K562 (cell line): ENCODE results near the gene FBXL22. TPM values are rescaled to one million over a fixed set of nuclear protein-coding genes. Genes with fewer than 3 reads are reported as not detected.
A peak's percentile ranks its signal among the peaks of the same experiment; 100 is the strongest.

Experiments used
- HLTF ChIP-seq: fragments of 450-650 bp; IDR thresholded peaks from 2 replicates; pipeline ENCODE4 v1.6.1; 2016
- JUND ChIP-seq, 2 experiments: IDR thresholded peaks; 2 replicates in 1 of 2; 3 replicates in 1 of 2; pipeline ENCODE4 v1.6.1; 2011; ENCODE audit warnings: borderline replicate concordance in 2 of 2, low read depth in 2 of 2, low read length in 2 of 2, improper control_type of control experiment in 1 of 2, missing biosample characterization in 1 of 2, missing genetic modification characterization in 1 of 2, missing genetic modification reagents in 1 of 2
- MAFK ChIP-seq: IDR thresholded peaks from 2 replicates; pipeline ENCODE4 v1.6.1; 2011; ENCODE audit warnings: low read length, improper control_type of control experiment
- PRMT5 ChIP-seq: sonication (generic); formaldehyde crosslinking; IDR thresholded peaks from 2 replicates; pipeline ENCODE4 v1.5.0; 2020; ENCODE audit warnings: missing genetic modification reagents
- REST ChIP-seq, 2 experiments: fragments of 450-650 bp; formaldehyde crosslinking in 1 of 2; IDR thresholded peaks; 2 replicates each; pipeline versions ENCODE4 v1.4.0 to v1.6.1; 2014 to 2020; ENCODE audit warnings: mild to moderate bottlenecking in 2 of 2, borderline replicate concordance in 1 of 2, low read depth in 1 of 2
- SNAPC5 ChIP-seq: fragments of 250-450 bp; sonication (Bioruptor Pico); IDR thresholded peaks from 2 replicates; pipeline ENCODE4 v1.8.0; 2021; ENCODE audit warnings: moderate library complexity, mild to moderate bottlenecking, inconsistent platforms
- TSHZ1 ChIP-seq: fragments of 250-450 bp; sonication (Bioruptor Pico); IDR thresholded peaks from 2 replicates; pipeline ENCODE4 v1.4.0; 2020; ENCODE audit warnings: mild to moderate bottlenecking, moderate library complexity
- USF1 ChIP-seq: sonication (generic); formaldehyde crosslinking; IDR thresholded peaks from 2 replicates; pipeline ENCODE4 v1.9.0; 2022; ENCODE audit warnings: mild to moderate bottlenecking, missing genetic modification reagents
- ZBTB8A ChIP-seq: fragments of 450-650 bp; IDR thresholded peaks from 2 replicates; pipeline ENCODE4 v1.6.1; 2018; ENCODE audit warnings: mild to moderate bottlenecking, moderate library complexity; ENCODE audit not compliant: partially characterized antibody
- ZC3H4 ChIP-seq: sonication (generic); formaldehyde crosslinking; IDR thresholded peaks from 2 replicates; pipeline ENCODE4 v1.9.0; 2021; ENCODE audit warnings: missing genetic modification reagents, borderline replicate concordance
- polyA plus RNA-seq, 8 experiments: library from polyadenylated mRNA; depleted of rRNA in 4 of 8; stranded (reverse) in 5 of 8; unstranded in 3 of 8; fragments of >200 nt; fragmentation: Nextera tagmentation in 2 of 8; fragmentation: Illumina TruSeq in 1 of 8; extraction: Ambion mirVana in 2 of 8; extraction: Trizol in 1 of 8; gene quantifications; 2 replicates each; pipeline versions ENCODE4 v1.2.1 to v1.2.3, GENCODE V29; 2011 to 2014; ENCODE audit warnings: inconsistent platforms in 1 of 8, missing spikeins in 1 of 8
- total RNA-seq, 7 experiments: library from RNA; depleted of rRNA in 6 of 7; stranded (reverse); fragments of >200 nt in 6 of 7; fragmentation: Illumina TruSeq in 2 of 7; extraction: Trizol in 2 of 7; gene quantifications; 2 replicates each; pipeline versions ENCODE4 v1.2.1 to v1.2.3, GENCODE V29; 2011 to 2021; ENCODE audit warnings: low replicate concordance in 1 of 7
- TF ChIP-seq, protein P1 (sequence below), 2 experiments: fragments of 200-800 bp in 1 of 2; sonication (Bioruptor generic) in 1 of 2; sonication (generic) in 1 of 2; formaldehyde crosslinking in 1 of 2; IDR thresholded peaks in 1 of 2; conservative IDR thresholded peaks in 1 of 2; 2 replicates each; pipeline versions ENCODE4 v1.5.0 to v1.6.1; 2016 to 2020; ENCODE audit warnings: missing compliant biosample characterization in 1 of 2, missing genetic modification characterization in 1 of 2, missing genetic modification reagents in 1 of 2

FBXL22 gene
- total and polyA plus RNA-seq, 9 of the 15 experiments (the other 6 are each of a cell fraction or from before 2014, with no cell fraction given): not detected

DNA sequence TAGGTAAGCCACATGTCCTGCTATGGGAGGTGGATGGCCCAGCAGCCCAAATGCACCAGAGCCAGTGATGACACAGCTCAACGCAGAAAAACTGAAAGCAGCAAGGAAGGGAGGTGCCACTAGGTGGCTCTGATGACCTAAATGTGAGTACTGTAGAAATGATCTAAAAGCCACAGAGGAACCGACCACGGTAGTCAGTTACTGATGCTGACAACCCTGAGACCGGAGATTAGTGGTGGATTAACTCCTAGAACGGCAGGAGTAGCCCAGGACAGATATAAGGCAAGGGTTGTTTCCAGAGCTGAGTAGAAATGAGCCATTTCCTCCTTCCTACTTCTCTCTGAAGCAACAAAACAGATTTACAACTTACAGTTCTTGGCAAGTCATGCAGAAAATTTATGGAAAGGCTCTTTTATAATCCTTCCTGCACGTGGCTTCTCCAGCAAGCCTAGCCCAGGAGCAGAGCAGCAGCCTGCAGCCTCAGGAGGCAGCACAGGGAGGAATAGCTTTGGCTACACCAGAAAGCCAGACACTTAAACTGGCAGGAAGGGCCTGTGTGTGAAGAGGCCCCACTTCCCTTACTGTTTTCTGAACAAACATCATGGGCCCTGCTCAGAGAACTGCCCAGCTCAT is 13.1 kb downstream of the FBXL22 start (continued):
- TF ChIP-seq JUND (IDR thresholded peaks at IDR 0.05; ENCODE audit: borderline replicate concordance, low read depth, low read length) (peak; percentile 53), JUND (tag; IDR thresholded peaks at IDR 0.05; ENCODE audit: borderline replicate concordance, low read depth, low read length) (peak; percentile 37; the same call in 1 of the 3 replicates), MAFK (peak; percentile 63), ZC3H4 (no peak), USF1 (CRISPR knock-in tag) (0 out of 2 replicates have a peak, but pooled peaks have one; percentile 10), SNAPC5 (CRISPR knock-in tag) (no peak), REST (IDR thresholded peaks at IDR 0.05; ENCODE audit: borderline replicate concordance) (peak; percentile 70; the same call in 1 of the 2 replicates), REST (CRISPR knock-in tag; IDR thresholded peaks at IDR 0.05; ENCODE audit: low read depth) (no peak), PRMT5 (CRISPR knock-in tag) (no peak), TSHZ1 (CRISPR knock-in tag) (no peak), HLTF (no peak), ZBTB8A (no peak)
- TF ChIP-seq, protein P1, sequence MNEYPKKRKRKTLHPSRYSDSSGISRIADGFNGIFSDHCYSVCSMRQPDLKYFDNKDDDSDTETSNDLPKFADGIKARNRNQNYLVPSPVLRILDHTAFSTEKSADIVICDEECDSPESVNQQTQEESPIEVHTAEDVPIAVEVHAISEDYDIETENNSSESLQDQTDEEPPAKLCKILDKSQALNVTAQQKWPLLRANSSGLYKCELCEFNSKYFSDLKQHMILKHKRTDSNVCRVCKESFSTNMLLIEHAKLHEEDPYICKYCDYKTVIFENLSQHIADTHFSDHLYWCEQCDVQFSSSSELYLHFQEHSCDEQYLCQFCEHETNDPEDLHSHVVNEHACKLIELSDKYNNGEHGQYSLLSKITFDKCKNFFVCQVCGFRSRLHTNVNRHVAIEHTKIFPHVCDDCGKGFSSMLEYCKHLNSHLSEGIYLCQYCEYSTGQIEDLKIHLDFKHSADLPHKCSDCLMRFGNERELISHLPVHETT (CRISPR knock-in tag; conservative IDR thresholded peaks at IDR 0.05 in 1 of 2, IDR thresholded peaks at IDR 0.05 in 1 of 2): no peak
